GM10248 (cell line): ENCODE measurements around the gene CDC42BPG.
"Not testable (repeated sequence)": the region's sequence is repeated elsewhere in the genome, so short reads cannot be mapped to it uniquely, and the experiment has no call there.

ENCODE experiments used
- CTCF ChIA-PET: fragments of 300-600 bp; sonication (Branson Sonifier 250); formaldehyde crosslinking; extraction: SDS; loops from one replicate; lab custom pipeline; 2021; ENCODE audit warnings: antibody characterized with exemption; lab: Yijun Ruan, JAX
- POLR2A ChIA-PET: fragments of 350-650 bp; sonication (Branson Sonifier 250); formaldehyde crosslinking; extraction: SDS; loops from one replicate; lab custom pipeline; 2020; ENCODE audit warnings: antibody characterized with exemption; lab: Yijun Ruan, JAX
- DNase-seq: peaks from one replicate; pipeline ENCODE4 v3.0.0; 2012; ENCODE audit errors: extremely low spot score
- CTCF ChIP-seq: IDR thresholded peaks from 2 replicates; pipeline ENCODE4 v1.5.1; 2012; ENCODE audit warnings: mild to moderate bottlenecking, low read depth; ENCODE audit errors: extremely low read depth, missing control alignments, control extremely low read depth

The CDC42BPG gene

DNA sequence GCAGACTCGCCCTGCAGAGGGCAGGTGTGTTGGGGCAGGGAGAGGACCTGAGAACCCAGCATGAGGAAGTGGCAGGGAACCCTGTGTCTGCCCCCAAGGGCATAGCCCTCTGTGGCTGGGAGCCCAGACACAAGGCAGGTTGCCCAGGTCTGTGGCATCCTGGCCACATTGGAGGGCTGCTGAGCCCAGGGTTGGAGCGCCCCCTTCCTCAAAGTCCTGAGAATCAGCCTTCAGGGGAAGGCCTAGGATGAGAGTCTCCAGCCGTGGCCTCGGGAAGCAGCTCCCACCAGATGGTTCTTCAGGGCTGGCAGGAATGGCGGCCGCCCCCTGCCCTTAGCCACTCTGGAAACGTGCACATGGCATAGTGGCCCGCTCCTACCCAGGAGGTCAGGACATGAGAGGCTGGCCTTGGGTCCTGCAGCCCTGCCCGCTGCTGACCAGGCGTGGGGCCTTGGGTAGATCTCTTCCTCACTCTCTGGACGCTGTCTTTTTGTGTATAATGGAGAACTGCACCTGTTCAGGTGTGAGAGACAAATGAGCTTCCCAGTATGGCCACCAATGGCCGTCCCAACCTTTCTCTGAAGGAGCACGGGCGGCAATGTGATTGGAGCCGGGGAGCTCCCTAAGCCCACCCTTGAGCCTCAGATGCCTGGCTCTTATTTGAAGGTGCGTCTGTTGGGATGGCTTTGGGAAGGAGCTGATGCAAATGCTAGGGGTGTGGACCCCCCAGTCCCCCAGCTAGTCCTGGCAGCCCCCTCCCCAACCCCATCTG, 4.6 kb upstream of the CDC42BPG start:
- no peak for DNase-seq
- ChIA-PET CTCF (interaction anchor here (1.1 to 33.1 kb wide), 18 partner anchors 14 to 481 kb away, joined by 3 to 1137 read pairs (median 7); partner anchors contain the start of genes ARL2, EHD1, MAP4K2 and PPP2R5B), POLR2A (interaction anchor here (0.7 to 11.9 kb wide), 4 partner anchors 16 to 38 kb away, joined by 3 to 129 read pairs (median 22); partner anchors contain the start of gene EHD1)
- TF ChIP-seq CTCF = peak; percentile 25

GRCh38 chr11:64848214-64848825, 3.9 kb upstream of the CDC42BPG start:
- no peak for DNase-seq
- TF ChIP-seq CTCF = no peak
- CTCF ChIA-PET = interaction anchor here (0.7 to 33.1 kb wide), 27 partner anchors 13 to 481 kb away, joined by 3 to 1137 read pairs (median 6); partner anchors contain the start of genes ARL2, BATF2, EHD1 and MAP4K2
- POLR2A ChIA-PET = interaction anchor here (0.6 to 11.9 kb wide), 6 partner anchors 17 to 200 kb away, joined by 3 to 129 read pairs (median 6); partner anchors contain the start of genes ARL2 and EHD1

- ChIA-PET POLR2A (interaction anchor here (0.6 to 11.9 kb wide), 5 partner anchors 13 to 167 kb away, joined by 3 to 129 read pairs (median 4); partner anchors contain the start of genes ARL2 and EHD1), CTCF (interaction anchor here (0.7 to 33.1 kb wide), 31 partner anchors 12 to 469 kb away, joined by 3 to 1137 read pairs (median 5); partner anchors contain the start of genes ARL2, BATF2, CDC42EP2 and EHD1)
- DNase-seq = peak; percentile 88
- TF ChIP-seq CTCF = peak; percentile 98
These were observed 2.7 kb upstream of the CDC42BPG start for GRCh38 chr11:64846998-64847666.

GRCh38 chr11:64845776-64846129, 1.3 kb upstream of the CDC42BPG start:
- DNase-seq = not testable (repeated sequence)
- ChIA-PET POLR2A (interaction anchor here (11.9 kb wide), 1 partner anchor 30 kb away, joined by 129 read pairs; the partner anchor contains the start of gene EHD1), CTCF (interaction anchor here (1.1 to 33.1 kb wide), 12 partner anchors 11 to 469 kb away, joined by 3 to 1137 read pairs (median 8); partner anchors contain the start of genes ARL2, BATF2, CDC42EP2 and EHD1)

- no peak for DNase-seq
These were observed 799 bp upstream of the CDC42BPG start for GRCh38 chr11:64845129-64845775.

More at GRCh38 chr11:64845129-64845775, 799 bp upstream of the CDC42BPG start:
- ChIA-PET POLR2A (interaction anchor here (1.4 to 11.9 kb wide), 2 partner anchors 31 to 272 kb away, joined by 3 to 129 read pairs; partner anchors contain the start of genes EHD1 and ZNHIT2), CTCF (interaction anchor here (1.3 to 33.1 kb wide), 9 partner anchors 10 to 276 kb away, joined by 3 to 1137 read pairs (median 11); partner anchors contain the start of genes ARL2, BATF2, EHD1 and TM7SF2)
- no peak for TF ChIP-seq CTCF
